Activated naive CD4-positive, alpha-beta T cell treated with anti-CD3 and anti-CD28 coated beads for 36 hours (primary cell): ENCODE data around the gene KIF4B. TPM values are rescaled to one million over a fixed set of nuclear protein-coding genes. Genes with fewer than 3 reads are reported as not detected.

ENCODE experiments used
- CTCF ChIA-PET: fragments of 350-600 bp; sonication (Branson Sonifier 250); formaldehyde crosslinking; loops from one replicate; lab custom pipeline; 2021; ENCODE audit warnings: antibody characterized with exemption; lab: Charles Lee
- DNase-seq: peaks from one replicate; pipeline ENCODE4 v3.0.0-alpha.2; 2020
- H3K27ac Mint-ChIP-seq: one replicate; pipeline ENCODE4 v1.8.0; 2021; ENCODE audit warnings: mild to moderate bottlenecking, mixed read lengths
- H3K27me3 Mint-ChIP-seq: one replicate; pipeline ENCODE4 v1.8.0; 2021; ENCODE audit warnings: low read depth, mixed read lengths
- H3K36me3 Mint-ChIP-seq: one replicate; pipeline ENCODE4 v1.8.0; 2021; ENCODE audit warnings: low read depth, mixed read lengths
- H3K4me1 Mint-ChIP-seq: one replicate; pipeline ENCODE4 v1.8.0; 2021; ENCODE audit warnings: low read depth, mixed read lengths
- H3K4me3 Mint-ChIP-seq: one replicate; pipeline ENCODE4 v1.8.0; 2021; ENCODE audit warnings: mild to moderate bottlenecking, moderate library complexity, mixed read lengths
- H3K9me3 Mint-ChIP-seq: one replicate; pipeline ENCODE4 v1.8.0; 2021; ENCODE audit warnings: mixed read lengths
- intact Hi-C: fragments of 100-400 bp; cut with micrococcal nuclease; formaldehyde crosslinking; loops from one replicate; pipeline ENCODE4 v1.15.1; 2023
- total RNA-seq, 2 experiments: library from RNA; stranded (reverse); gene quantifications; one replicate each; pipeline ENCODE4 v1.2.3, GENCODE V29; 2021

Gene KIF4B
- total RNA-seq, 2 experiments from 2014 or later, result 0.05 to 0.10 TPM

DNA sequence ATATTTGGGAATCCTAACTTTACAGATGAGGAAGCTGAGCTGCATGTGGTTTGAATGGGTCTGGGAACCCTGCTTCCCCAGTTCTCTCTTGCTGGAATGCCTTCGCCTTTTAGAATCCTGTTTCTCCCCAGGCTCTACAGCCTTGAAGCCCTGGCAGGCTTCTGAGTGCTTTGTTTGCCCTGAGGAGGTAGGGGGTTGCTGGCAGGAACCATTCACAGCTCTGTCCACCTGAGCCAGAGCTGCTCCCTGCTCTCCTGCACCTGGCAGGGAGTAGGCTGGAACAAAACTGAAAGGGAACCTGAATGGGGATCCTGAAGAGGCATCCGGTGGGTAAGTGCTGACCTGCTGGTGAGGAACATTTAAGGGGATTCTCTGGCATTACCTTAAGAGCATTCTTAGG, 33.0 kb downstream of the KIF4B start:
- CTCF ChIA-PET, result no interaction called here
- Mint-ChIP-seq H3K4me1 (no peaks in the 10 kb centered on the region), H3K4me3 (no peak overlapping the region), H3K27me3 (peaks cover 10% of the 10 kb centered on the region), H3K36me3 (no peaks in the 10 kb centered on the region), H3K27ac (no peak overlapping the region), H3K9me3 (no peaks in the 10 kb centered on the region)
- intact Hi-C loops, result no loop called here
- no peak for DNase-seq

- H3K4me1 Mint-ChIP-seq, result no peaks in the 10 kb centered on the region
- intact Hi-C loops, result no loop called here
- no peaks in the 10 kb centered on the region for H3K9me3 Mint-ChIP-seq
- H3K27ac Mint-ChIP-seq, result no peak overlapping the region
- CTCF ChIA-PET, result no interaction called here
- H3K4me3 Mint-ChIP-seq, result no peak overlapping the region
- peaks cover 10% of the 10 kb centered on the region for H3K27me3 Mint-ChIP-seq
- DNase-seq, result no peak
- H3K36me3 Mint-ChIP-seq, result no peaks in the 10 kb centered on the region
Observed at GRCh38 chr5:155047818-155048217, 34.3 kb downstream of the KIF4B start.

DNA sequence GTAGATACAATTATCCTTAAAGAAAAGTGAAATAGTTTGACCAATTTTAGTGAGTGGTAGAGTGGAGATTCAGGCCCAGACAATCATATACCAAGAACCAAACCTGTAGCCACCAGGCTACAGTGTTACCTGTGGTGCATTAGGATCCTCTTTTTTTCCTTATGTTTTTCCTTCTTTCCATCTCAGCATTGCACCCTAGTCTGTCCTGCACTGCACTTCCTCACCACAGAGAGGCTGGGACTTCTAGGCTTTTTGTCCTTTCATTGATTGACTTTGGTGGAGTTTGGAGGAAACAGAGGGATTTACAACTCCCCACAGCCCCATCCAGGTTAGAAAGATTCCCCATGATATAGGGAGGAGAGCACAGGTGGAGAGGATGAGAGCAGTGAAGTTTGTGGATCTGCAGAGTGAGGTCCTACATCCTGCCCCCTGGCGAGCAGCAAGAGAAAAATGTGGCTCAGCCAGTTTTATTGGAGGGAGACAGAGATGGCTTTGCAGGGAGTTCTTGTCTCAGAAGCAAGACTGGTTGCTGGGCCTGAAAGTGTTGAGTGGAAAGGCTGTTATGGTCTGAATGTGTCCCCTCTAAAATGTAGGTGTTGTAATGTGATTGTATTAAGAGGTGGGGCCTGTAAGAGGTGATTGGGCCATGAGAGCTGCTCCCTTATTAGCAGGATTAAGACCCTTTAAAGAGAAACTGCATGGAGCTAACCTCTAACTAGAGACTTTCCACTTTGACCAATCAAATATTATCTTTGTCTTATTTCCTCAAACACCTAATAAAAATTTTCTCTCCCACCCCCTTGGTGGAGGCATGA, 36.2 kb downstream of the KIF4B start:
- H3K4me3 Mint-ChIP-seq, result no peak overlapping the region
- CTCF ChIA-PET, result interaction anchor here (0.7 kb wide), 1 partner anchor 76 kb away, joined by 3 read pairs; no protein-coding TSS in a partner anchor
- no peaks in the 10 kb centered on the region for H3K36me3 Mint-ChIP-seq
- H3K4me1 Mint-ChIP-seq, result no peaks in the 10 kb centered on the region
- intact Hi-C loops, result no loop called here
- DNase-seq, result no peak
- H3K9me3 Mint-ChIP-seq, result no peaks in the 10 kb centered on the region
- peaks cover 6% of the 10 kb centered on the region for H3K27me3 Mint-ChIP-seq
- H3K27ac Mint-ChIP-seq, result no peak overlapping the region

DNA sequence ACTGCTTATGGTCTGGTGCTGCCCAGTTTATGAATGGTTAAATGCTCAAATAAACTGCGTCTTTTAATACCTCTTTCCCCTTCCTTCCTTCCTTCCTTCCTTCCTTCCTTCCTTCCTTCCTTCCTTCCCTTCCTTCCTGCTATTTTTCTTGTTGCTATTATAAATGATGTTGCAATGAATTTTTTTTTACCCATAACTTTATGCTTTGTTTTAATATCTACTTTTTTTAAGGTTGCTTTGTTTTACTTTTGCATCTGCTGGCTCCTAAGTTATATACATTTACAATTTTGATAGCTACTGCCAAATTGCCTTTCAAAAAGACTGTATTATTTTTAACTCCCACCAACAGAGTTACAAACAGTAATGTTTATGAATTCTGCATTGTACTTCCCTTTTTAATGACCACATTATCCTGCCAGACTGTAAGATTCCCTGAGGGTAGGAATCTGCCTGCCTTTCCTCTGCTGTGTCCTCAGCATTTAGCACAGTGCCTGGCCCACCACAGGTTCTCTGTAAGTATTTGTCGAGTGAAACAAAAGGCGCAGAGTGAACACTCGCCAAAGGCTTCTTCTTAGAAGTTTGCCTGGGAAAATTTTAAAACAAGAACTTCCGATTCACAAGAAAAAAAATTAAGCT, 36.9 kb downstream of the KIF4B start:
- H3K36me3 Mint-ChIP-seq, result no peaks in the 10 kb centered on the region
- H3K4me3 Mint-ChIP-seq, result no peak overlapping the region
- no peak for DNase-seq
- CTCF ChIA-PET, result interaction anchor here (0.7 kb wide), 1 partner anchor 77 kb away, joined by 3 read pairs; no protein-coding TSS in a partner anchor
- H3K27ac Mint-ChIP-seq, result no peak overlapping the region
- no peaks in the 10 kb centered on the region for H3K9me3 Mint-ChIP-seq
- peaks cover 5% of the 10 kb centered on the region for H3K27me3 Mint-ChIP-seq
- intact Hi-C loops, result no loop called here
- no peaks in the 10 kb centered on the region for H3K4me1 Mint-ChIP-seq

GRCh38 chr5:155052532-155052931, 39.0 kb downstream of the KIF4B start:
- DNase-seq, result no peak
- intact Hi-C loops, result no loop called here
- CTCF ChIA-PET, result no interaction called here
- Mint-ChIP-seq H3K36me3 (no peaks in the 10 kb centered on the region), H3K27me3 (peaks cover 3% of the 10 kb centered on the region), H3K27ac (no peak overlapping the region), H3K9me3 (no peaks in the 10 kb centered on the region), H3K4me3 (no peak overlapping the region), H3K4me1 (no peaks in the 10 kb centered on the region)

GRCh38 chr5:155053501-155053900, 39.9 kb downstream of the KIF4B start:
- CTCF ChIA-PET, result no interaction called here
- no peaks in the 10 kb centered on the region for H3K9me3 Mint-ChIP-seq
- peaks cover 3% of the 10 kb centered on the region for H3K27me3 Mint-ChIP-seq
- H3K4me3 Mint-ChIP-seq, result no peak overlapping the region
- no peaks in the 10 kb centered on the region for H3K36me3 Mint-ChIP-seq
- intact Hi-C loops, result no loop called here
- DNase-seq, result no peak
- no peaks in the 10 kb centered on the region for H3K4me1 Mint-ChIP-seq
- H3K27ac Mint-ChIP-seq, result no peak overlapping the region

DNA sequence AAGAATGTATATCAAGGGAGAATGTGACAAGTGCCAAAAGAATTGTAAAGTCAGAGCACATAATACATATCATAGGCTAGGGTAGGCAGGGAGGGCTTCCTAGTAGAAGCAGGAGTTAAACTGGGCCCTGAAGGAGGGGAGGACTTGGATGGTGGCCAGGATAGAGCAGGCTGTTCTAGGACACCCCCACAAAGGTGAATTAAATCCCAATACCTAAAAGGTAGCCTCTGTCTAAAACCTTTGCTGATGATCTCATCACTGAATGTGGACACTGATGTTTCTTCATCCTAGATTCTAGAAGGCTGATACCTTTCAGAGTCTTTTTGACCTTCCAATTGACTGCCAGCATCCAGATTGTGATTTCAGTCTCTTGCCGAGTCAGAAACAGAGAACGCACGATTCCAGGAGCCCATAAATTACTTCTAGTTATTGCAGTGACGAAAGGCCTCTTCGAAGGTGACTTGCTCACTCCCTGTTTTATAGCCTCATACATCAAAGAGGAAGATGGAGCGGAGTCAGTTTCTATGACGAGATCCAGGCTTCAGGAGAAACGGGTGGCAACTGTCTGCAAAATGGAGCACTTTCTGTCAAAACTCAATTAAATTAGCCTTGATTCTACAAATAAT, 43.2 kb downstream of the KIF4B start:
- H3K36me3 Mint-ChIP-seq, result no peaks in the 10 kb centered on the region
- H3K27me3 Mint-ChIP-seq, result peaks cover 3% of the 10 kb centered on the region
- CTCF ChIA-PET, result no interaction called here
- H3K4me1 Mint-ChIP-seq, result no peaks in the 10 kb centered on the region
- H3K27ac Mint-ChIP-seq, result no peak overlapping the region
- peaks cover 4% of the 10 kb centered on the region for H3K9me3 Mint-ChIP-seq
- H3K4me3 Mint-ChIP-seq, result no peak overlapping the region
- DNase-seq, result no peak
- intact Hi-C loops, result no loop called here

DNA sequence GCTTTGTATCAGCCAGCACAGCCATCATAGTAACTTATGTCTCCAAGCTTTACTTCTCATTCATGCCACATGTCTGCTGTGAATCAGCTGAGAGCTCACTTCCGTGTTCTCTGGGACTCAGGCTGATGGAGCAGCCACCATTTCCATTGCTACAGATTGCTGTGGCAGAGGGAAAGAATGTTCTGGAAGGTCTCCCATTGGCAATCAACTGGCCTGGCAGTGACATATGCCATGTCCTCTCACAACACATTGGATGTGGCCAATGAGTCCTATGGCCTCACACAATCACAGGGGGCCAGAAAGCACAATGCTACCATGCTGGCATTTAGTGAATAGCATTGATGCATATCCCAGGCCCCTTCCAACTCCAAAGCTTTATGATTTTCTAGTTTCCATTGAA, 44.1 kb downstream of the KIF4B start:
- no peak overlapping the region for H3K27ac Mint-ChIP-seq
- intact Hi-C loops, result no loop called here
- H3K9me3 Mint-ChIP-seq, result peaks cover 4% of the 10 kb centered on the region
- H3K4me3 Mint-ChIP-seq, result no peak overlapping the region
- no peaks in the 10 kb centered on the region for H3K36me3 Mint-ChIP-seq
- H3K4me1 Mint-ChIP-seq, result no peaks in the 10 kb centered on the region
- H3K27me3 Mint-ChIP-seq, result peaks cover 3% of the 10 kb centered on the region
- CTCF ChIA-PET, result no interaction called here
- DNase-seq, result no peak

DNA sequence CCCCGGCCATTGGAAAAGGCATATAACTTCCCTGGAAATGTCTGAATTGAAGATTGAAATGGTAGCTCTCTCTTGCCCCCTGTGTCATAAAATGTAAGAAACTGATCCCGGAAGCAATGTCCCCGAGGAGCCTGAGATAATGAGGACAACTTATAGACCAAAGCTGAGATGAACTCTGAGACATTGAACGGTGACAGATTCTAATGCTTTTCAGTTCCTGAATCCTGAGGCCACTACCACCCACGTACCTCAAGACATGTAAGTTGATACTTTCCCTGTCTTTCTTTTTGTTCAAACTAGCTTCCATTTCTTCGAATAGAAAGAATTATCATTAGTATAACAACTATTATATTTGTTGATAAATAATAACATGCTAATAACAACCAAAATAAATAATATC, 51.0 kb downstream of the KIF4B start:
- intact Hi-C loops, result no loop called here

GRCh38 chr5:155066886-155067595, 53.5 kb downstream of the KIF4B start:
- DNase-seq, result no peak
- Mint-ChIP-seq H3K27ac (no peak overlapping the region), H3K9me3 (no peaks in the 10 kb centered on the region), H3K4me3 (no peak overlapping the region), H3K36me3 (no peaks in the 10 kb centered on the region), H3K27me3 (peaks cover 4% of the 10 kb centered on the region), H3K4me1 (no peaks in the 10 kb centered on the region)
- CTCF ChIA-PET, result interaction anchor here (0.7 kb wide), 1 partner anchor 1590 kb away, joined by 3 read pairs; no protein-coding TSS in a partner anchor
- intact Hi-C loops, result no loop called here

More for the DNA sequence above, 51.0 kb downstream of the KIF4B start:
- H3K4me3 Mint-ChIP-seq, result no peak overlapping the region
- CTCF ChIA-PET, result no interaction called here
- H3K27ac Mint-ChIP-seq, result no peak overlapping the region
- peaks cover 4% of the 10 kb centered on the region for H3K27me3 Mint-ChIP-seq
- H3K36me3 Mint-ChIP-seq, result no peaks in the 10 kb centered on the region
- no peak for DNase-seq
- no peaks in the 10 kb centered on the region for H3K4me1 Mint-ChIP-seq
- peaks cover 4% of the 10 kb centered on the region for H3K9me3 Mint-ChIP-seq
